Esophagus muscularis mucosa (tissue), 4 donors: ENCODE data around the gene SNX19. TPM values are rescaled to one million over a fixed set of nuclear protein-coding genes. Genes with fewer than 3 reads are reported as not detected.
A peak's percentile ranks its signal among the peaks of the same experiment; 100 is the strongest.
"Not testable (repeated sequence)": the region's sequence is repeated elsewhere in the genome, so short reads cannot be mapped to it uniquely, and the experiment has no call there.

Experiments
- DNase-seq: peaks from one replicate; pipeline ENCODE4 v3.0.0-alpha.2; 2017; ENCODE audit errors: extremely low spot score
- H3K27ac ChIP-seq, 4 donors: fragments of 200-600 bp; sonication (generic); replicated peaks in 1 of 4; 1 replicate in 3 of 4; 2 replicates in 1 of 4; pipeline ENCODE4 v1.5.1; 2016 to 2019; ENCODE audit warnings: mild to moderate bottlenecking in 1 of 4
- H3K27me3 ChIP-seq, 4 donors: fragments of 200-600 bp; sonication (generic); one replicate each; pipeline versions ENCODE4 v1.5.1 to v1.6.0; 2016 to 2019
- H3K36me3 ChIP-seq, 4 donors: fragments of 200-600 bp; sonication (generic); one replicate each; pipeline ENCODE4 v1.5.1; 2016 to 2019
- H3K4me1 ChIP-seq, 4 donors: fragments of 200-600 bp; sonication (generic); one replicate each; pipeline ENCODE4 v1.5.1; 2016 to 2019
- H3K4me3 ChIP-seq, 4 donors: fragments of 200-600 bp; sonication (generic); 1 replicate in 2 of 4; 2 replicates in 2 of 4; pipeline ENCODE4 v1.5.1; 2016 to 2019; ENCODE audit warnings: mild to moderate bottlenecking in 4 of 4, moderate library complexity in 1 of 4
- H3K9me3 ChIP-seq, 4 donors: fragments of 200-600 bp; sonication (generic); 1 replicate in 3 of 4; 2 replicates in 1 of 4; pipeline ENCODE4 v1.5.1; 2016 to 2019
- CTCF ChIP-seq, 3 experiments: fragments of 200-600 bp in 2 of 3; fragments of 450-650 bp in 1 of 3; sonication (generic) in 2 of 3; IDR thresholded peaks; one replicate each; pipeline ENCODE4 v1.5.1; 2017 to 2019; ENCODE audit warnings: antibody characterized with exemption in 3 of 3, mild to moderate bottlenecking in 2 of 3, moderate library complexity in 1 of 3
- EP300 ChIP-seq: sonication (generic); formaldehyde crosslinking; IDR thresholded peaks from one replicate; pipeline ENCODE4 v1.6.1; 2017; ENCODE audit warnings: antibody characterized with exemption
- POLR2A ChIP-seq: fragments of 450-650 bp; IDR thresholded peaks from one replicate; pipeline ENCODE4 v1.6.1; 2017; ENCODE audit warnings: antibody characterized with exemption, moderate library complexity, mild to moderate bottlenecking, low read depth
- POLR2AphosphoS5 ChIP-seq, 2 donors: sonication (generic); formaldehyde crosslinking; IDR thresholded peaks; one replicate each; pipeline ENCODE4 v1.6.1; 2017; ENCODE audit warnings: antibody characterized with exemption in 2 of 2
- WGBS: methylation state at CpG from one replicate; pipeline ENCODE4 v1.1.5; 2018; 5-methylcytosine and 5-hydroxymethylcytosine counted together
- intact Hi-C: fragments of 100-400 bp; cut with DNase I; formaldehyde crosslinking; loops from one replicate; pipeline ENCODE4 v1.15.1; 2023
- total RNA-seq, 4 donors: library from RNA; depleted of rRNA; stranded (reverse); fragments of >200 nt; gene quantifications; one replicate each; pipeline versions ENCODE4 v1.1.0 to v1.2.1, GENCODE V29; 2016

Gene SNX19
- total RNA-seq, 4 donors from 2014 or later = 87.6 to 118 (median 95.8) TPM

- no peaks in the 10 kb centered on the region for H3K4me1 ChIP-seq
- intact Hi-C loops = loop anchor here (2.0 kb wide), 1 partner anchor 750 kb away; no protein-coding TSS in a partner anchor
- 48% methylated on average over 3 of the region's 3 CpGs for WGBS
- no peaks in the 10 kb centered on the region for H3K9me3 ChIP-seq
- H3K36me3 ChIP-seq = no peaks in the 10 kb centered on the region
- no peak for TF ChIP-seq CTCF (IDR thresholded peaks at IDR 0.05)
- TF ChIP-seq EP300 = no peak
- TF ChIP-seq POLR2AphosphoS5 (IDR thresholded peaks at IDR 0.05) = no peak
- no peak for TF ChIP-seq POLR2A
- no peaks in the 10 kb centered on the region for H3K27me3 ChIP-seq
- H3K4me3 ChIP-seq = no peak overlapping the region
- H3K27ac ChIP-seq = no peak overlapping the region
- DNase-seq = no peak
Measured at GRCh38 chr11:130924750-130925149, 8.5 kb upstream of the SNX19 start.

GRCh38 chr11:130920612-130921011, 4.3 kb upstream of the SNX19 start:
- H3K27ac ChIP-seq, H3K36me3 ChIP-seq, H3K27me3 ChIP-seq, H3K4me1 ChIP-seq, H3K4me3 ChIP-seq, H3K9me3 ChIP-seq, intact Hi-C loops, DNase-seq: not testable (repeated sequence)
- WGBS = 71% methylated on average over 4 of the region's 5 CpGs

DNA sequence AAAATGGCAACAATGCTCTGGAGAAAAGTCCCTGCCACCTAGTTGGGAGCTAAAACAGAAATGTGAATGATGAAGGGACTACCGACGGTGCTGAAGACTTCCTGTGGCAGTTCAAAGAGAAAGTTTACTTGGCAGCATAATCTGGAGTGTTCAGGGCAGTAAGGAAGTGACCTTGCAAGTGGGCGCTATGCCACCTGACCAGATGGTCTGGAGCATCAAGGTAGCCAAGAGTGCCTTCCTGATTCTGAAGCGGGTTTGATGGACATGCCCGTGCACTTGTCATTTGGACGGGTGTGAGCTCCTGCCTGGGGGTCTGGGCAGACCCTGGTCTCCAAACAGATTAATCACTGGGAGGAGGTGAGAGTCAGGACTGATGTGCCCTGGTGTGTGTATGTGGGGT, 1.8 kb upstream of the SNX19 start:
- WGBS = 92% methylated on average over 6 of the region's 6 CpGs
- Histone ChIP-seq H3K4me1 (peaks cover 26 to 33% (median 27%) of the 10 kb centered on the region in 4 donors), H3K27me3 (no peaks in the 10 kb centered on the region), H3K36me3 (peaks cover 16 to 22% (median 19%) of the 10 kb centered on the region in 4 donors), H3K9me3 (no peaks in the 10 kb centered on the region), H3K4me3 (no peak overlapping the region), H3K27ac (no peak overlapping the region)
- intact Hi-C loops = loop anchor here (10.0 kb wide), 1 partner anchor 1023 kb away; the partner anchor contains the start of gene NFRKB
- no peak for DNase-seq
- TF ChIP-seq EP300 (no peak), POLR2AphosphoS5 (IDR thresholded peaks at IDR 0.05) (no peak), CTCF (IDR thresholded peaks at IDR 0.05) (no peak), POLR2A (no peak)

GRCh38 chr11:130916910-130917309, 631 bp upstream of the SNX19 start:
- H3K9me3 ChIP-seq = no peaks in the 10 kb centered on the region
- WGBS = 73% methylated on average over 8 of the region's 8 CpGs
- peak overlapping the region; percentile 68 to 98 (median 92) for H3K4me3 ChIP-seq
- peaks cover 29 to 44% (median 39%) of the 10 kb centered on the region in 4 donors for H3K4me1 ChIP-seq
- peak; percentile 21 for DNase-seq
- intact Hi-C loops = loop anchor here (10.0 kb wide), 1 partner anchor 1022 kb away; the partner anchor contains the start of gene NFRKB
- no peaks in the 10 kb centered on the region for H3K27me3 ChIP-seq
- peaks cover 16 to 33% (median 28%) of the 10 kb centered on the region in 4 donors for H3K36me3 ChIP-seq
- H3K27ac ChIP-seq = peak overlapping the region; percentile 85 to 95 (median 92)
- no peak for TF ChIP-seq POLR2AphosphoS5 (IDR thresholded peaks at IDR 0.05)
- peak; percentile 7 for TF ChIP-seq EP300

- Histone ChIP-seq H3K27ac (peak overlapping the region; percentile 85 to 95 (median 92)), H3K36me3 (peaks cover 16 to 43% (median 39%) of the 10 kb centered on the region in 4 donors), H3K9me3 (no peaks in the 10 kb centered on the region), H3K4me3 (peak overlapping the region; percentile 68 to 98 (median 92)), H3K27me3 (no peaks in the 10 kb centered on the region), H3K4me1 (peaks cover 29 to 44% (median 41%) of the 10 kb centered on the region in 4 donors)
- DNase-seq = no peak
- 57% methylated on average over 11 of the region's 21 CpGs for WGBS
- intact Hi-C loops = loop anchor here (10.0 kb wide), 1 partner anchor 1021 kb away; the partner anchor contains the start of gene NFRKB
- TF ChIP-seq POLR2A (no peak), POLR2AphosphoS5 (IDR thresholded peaks at IDR 0.05) (no peak), CTCF (IDR thresholded peaks at IDR 0.05) (no peak), EP300 (no peak)
Measured at GRCh38 chr11:130915603-130916237, 559 bp downstream of the SNX19 start.
